ENCODE results near the gene CEP97. TPM values are rescaled to one million over a fixed set of nuclear protein-coding genes. Genes with fewer than 3 reads are reported as not detected.
"Not testable (repeated sequence)": the region's sequence is repeated elsewhere in the genome, so short reads cannot be mapped to it uniquely, and the experiment has no call there.

Gene CEP97
- 10 to 100 TPM; 18.1 to 20.0 TPM for total RNA-seq

- H3K4me1 Mint-ChIP-seq, result peaks cover 46% of the 10 kb centered on the region
Observed at GRCh38 chr3:101724329-101725193, at the start of gene CEP97. Gene CEP97, plus strand, starts transcription at chr3:101724614. Its CDS starts 63 bp downstream, at chr3:101724677.

GRCh38 chr3:101675709-101676215, 48.7 kb upstream of the CEP97 start:
- Mint-ChIP-seq H3K36me3 (ENCODE audit: low read depth) (peaks cover 50% of the 10 kb centered on the region), H3K27ac (peak overlapping the region; percentile 91), H3K27me3 (no peaks in the 10 kb centered on the region), H3K9me3 (ENCODE audit: low read depth) (no peaks in the 10 kb centered on the region), H3K4me1 (peaks cover 46% of the 10 kb centered on the region), H3K4me3 (peak overlapping the region; percentile 94)
- ChIA-PET POLR2A (interaction anchor here (0.6 to 3.5 kb wide), 10 partner anchors 10 to 455 kb away, joined by 3 to 34 read pairs (median 4); partner anchors contain the start of genes CEP97, NXPE3, PCNP and RPL24), CTCF (interaction anchor here (0.7 to 6.9 kb wide), 5 partner anchors 12 to 553 kb away, joined by 3 to 56 read pairs (median 6); partner anchors contain the start of genes PCNP and RPL24)
- ATAC-seq, result no peak
- no peak for DNase-seq
- intact Hi-C loops (cut with DNase I, micrococcal nuclease), result loop anchor here (1.0 to 5.0 kb wide), 10 partner anchors 31 to 1415 kb away; partner anchors contain the start of genes LNP1 (in 2 of the 2), SENP7 (in 2 of the 2), TOMM70 (in 2 of the 2) and CEP97 (in 1 of the 2)

More at GRCh38 chr3:101724329-101725193, at the start of gene CEP97:
- peak within 1 kb of the TSS; percentile 97 for H3K4me3 Mint-ChIP-seq
- H3K27me3 Mint-ChIP-seq, result no peaks in the 10 kb centered on the region
- H3K9me3 Mint-ChIP-seq (ENCODE audit: low read depth), result no peaks in the 10 kb centered on the region
- intact Hi-C loops (cut with DNase I, micrococcal nuclease), result loop anchor here (1.0 to 5.0 kb wide), 11 partner anchors 29 to 1464 kb away; partner anchors contain the start of genes NXPE3 (in 2 of the 2), RPL24 (in 2 of the 2), NFKBIZ (in 1 of the 2) and PCNP (in 1 of the 2)
- DNase-seq, result peak; percentile 95
- H3K36me3 Mint-ChIP-seq (ENCODE audit: low read depth), result peaks cover 13% of the 10 kb centered on the region
- peak; percentile 93 for ATAC-seq
- ChIA-PET CTCF (interaction anchor here (0.8 to 1.4 kb wide), 9 partner anchors 9 to 586 kb away, joined by 3 to 6 read pairs (median 4); partner anchors contain the start of genes NXPE3, PCNP and ZBTB11), POLR2A (interaction anchor here (0.6 to 2.4 kb wide), 8 partner anchors 39 to 349 kb away, joined by 3 to 20 read pairs (median 6); partner anchors contain the start of genes NFKBIZ, NXPE3, RPL24 and ZBTB11)
- peak within 1 kb of the TSS; percentile 97 for H3K27ac Mint-ChIP-seq

- CTCF ChIA-PET, result interaction anchor here (0.8 to 6.9 kb wide), 8 partner anchors 11 to 966 kb away, joined by 3 to 56 read pairs (median 4); partner anchors contain the start of genes CEP97, PCNP and RPL24
- Mint-ChIP-seq H3K9me3 (ENCODE audit: low read depth) (no peaks in the 10 kb centered on the region), H3K27ac (peak overlapping the region; percentile 92), H3K36me3 (ENCODE audit: low read depth) (peaks cover 51% of the 10 kb centered on the region), H3K4me3 (peak overlapping the region; percentile 94), H3K4me1 (peaks cover 51% of the 10 kb centered on the region), H3K27me3 (no peaks in the 10 kb centered on the region)
- peak; percentile 90 for ATAC-seq
- POLR2A ChIA-PET, result interaction anchor here (0.6 to 3.5 kb wide), 9 partner anchors 9 to 455 kb away, joined by 3 to 34 read pairs (median 4); partner anchors contain the start of genes CEP97, NXPE3, PCNP and RPL24
- peak; percentile 97 for DNase-seq
- intact Hi-C loops (cut with DNase I, micrococcal nuclease), result loop anchor here (1.0 to 5.0 kb wide), 10 partner anchors 32 to 1415 kb away; partner anchors contain the start of genes LNP1 (in 2 of the 2), SENP7 (in 2 of the 2), TOMM70 (in 2 of the 2) and CEP97 (in 1 of the 2)
Observed at GRCh38 chr3:101676216-101676764, 48.1 kb upstream of the CEP97 start.

GRCh38 chr3:101676765-101677435, 47.5 kb upstream of the CEP97 start, which contains the start of gene ZBTB11:
Gene ZBTB11, minus strand, starts transcription at chr3:101677132. Its CDS starts 218 bp downstream, at chr3:101676914.
- H3K9me3 Mint-ChIP-seq (ENCODE audit: low read depth), result no peaks in the 10 kb centered on the region
- ChIA-PET CTCF (interaction anchor here (0.7 to 6.9 kb wide), 10 partner anchors 10 to 966 kb away, joined by 3 to 56 read pairs (median 4); partner anchors contain the start of genes CEP97, PCNP, RPL24 and TRMT10C), POLR2A (interaction anchor here (0.6 to 3.5 kb wide), 8 partner anchors 9 to 429 kb away, joined by 4 to 34 read pairs (median 6); partner anchors contain the start of genes CEP97, NXPE3, PCNP and RPL24)
- intact Hi-C loops (cut with DNase I, micrococcal nuclease), result loop anchor here (1.0 to 5.0 kb wide), 12 partner anchors 9 to 1416 kb away; partner anchors contain the start of genes CEP97 (in 2 of the 2), LNP1 (in 2 of the 2), PCNP (in 2 of the 2) and RPL24 (in 2 of the 2)
- H3K27ac Mint-ChIP-seq, result peak within 1 kb of the TSS; percentile 92
- peaks cover 52% of the 10 kb centered on the region for H3K4me1 Mint-ChIP-seq
- H3K27me3 Mint-ChIP-seq, result no peaks in the 10 kb centered on the region
- H3K36me3 Mint-ChIP-seq (ENCODE audit: low read depth), result peaks cover 53% of the 10 kb centered on the region
- H3K4me3 Mint-ChIP-seq, result peak within 1 kb of the TSS; percentile 94
- DNase-seq (peak; percentile 100), ATAC-seq (peak; percentile 78)

- intact Hi-C loops (cut with DNase I, micrococcal nuclease), result loop anchor here (1.0 to 5.0 kb wide), 9 partner anchors 9 to 1417 kb away; partner anchors contain the start of genes LNP1 (in 2 of the 2), RPL24 (in 2 of the 2), SENP7 (in 2 of the 2) and TOMM70 (in 2 of the 2)
- Mint-ChIP-seq H3K4me3 (peak overlapping the region; percentile 94), H3K27ac (peak overlapping the region; percentile 92), H3K9me3 (ENCODE audit: low read depth) (no peaks in the 10 kb centered on the region), H3K4me1 (peaks cover 56% of the 10 kb centered on the region), H3K36me3 (ENCODE audit: low read depth) (peaks cover 59% of the 10 kb centered on the region), H3K27me3 (no peaks in the 10 kb centered on the region)
- ChIA-PET POLR2A (interaction anchor here (0.6 to 3.5 kb wide), 7 partner anchors 8 to 428 kb away, joined by 3 to 34 read pairs (median 5); partner anchors contain the start of genes CEP97, NXPE3 and RPL24), CTCF (interaction anchor here (0.6 to 6.9 kb wide), 7 partner anchors 10 to 259 kb away, joined by 3 to 56 read pairs (median 4); partner anchors contain the start of genes CEP97, PCNP, RPL24 and TRMT10C)
- no peak for ATAC-seq
- peak; percentile 26 for DNase-seq
Observed at GRCh38 chr3:101677436-101678286, 46.8 kb upstream of the CEP97 start.

- POLR2A ChIA-PET, result interaction anchor here (0.7 kb wide), 1 partner anchor 401 kb away, joined by 6 read pairs; no protein-coding TSS in a partner anchor
- not testable (repeated sequence) for H3K27me3 Mint-ChIP-seq; H3K27ac Mint-ChIP-seq; ATAC-seq; H3K4me3 Mint-ChIP-seq; DNase-seq; H3K9me3 Mint-ChIP-seq (ENCODE audit: low read depth)
- H3K4me1 Mint-ChIP-seq, result peaks cover 51% of the 10 kb centered on the region
- CTCF ChIA-PET, result interaction anchor here (4.1 to 6.9 kb wide), 2 partner anchors 9 to 105 kb away, joined by 20 to 56 read pairs; partner anchors contain the start of genes PCNP and RPL24
- H3K36me3 Mint-ChIP-seq (ENCODE audit: low read depth), result peaks cover 67% of the 10 kb centered on the region
- intact Hi-C loops (cut with DNase I, micrococcal nuclease), result loop anchor here in 1 of 2 experiments (5.0 kb wide), 1 partner anchor 167 kb away; the partner anchor contains the start of gene SENP7
Observed at GRCh38 chr3:101678837-101679236, 45.6 kb upstream of the CEP97 start.

GRCh38 chr3:101680466-101680865, 43.9 kb upstream of the CEP97 start:
- peaks cover 44% of the 10 kb centered on the region for H3K4me1 Mint-ChIP-seq
- peak overlapping the region; percentile 60 for H3K27ac Mint-ChIP-seq

GRCh38 chr3:101685050-101685400, 39.4 kb upstream of the CEP97 start:
- peak overlapping the region; percentile 99 for H3K27ac Mint-ChIP-seq
- POLR2A ChIA-PET, result interaction anchor here (0.6 to 3.4 kb wide), 7 partner anchors 8 to 1284 kb away, joined by 3 to 34 read pairs (median 6); partner anchors contain the start of genes CEP97, PCNP, TOMM70 and ZBTB11
- DNase-seq (no peak), ATAC-seq (no peak)
- peaks cover 45% of the 10 kb centered on the region for H3K4me1 Mint-ChIP-seq
- no peaks in the 10 kb centered on the region for H3K27me3 Mint-ChIP-seq
- CTCF ChIA-PET, result interaction anchor here (0.6 to 8.5 kb wide), 3 partner anchors 9 to 441 kb away, joined by 3 to 56 read pairs (median 3); partner anchors contain the start of genes NXPE3 and ZBTB11
- H3K36me3 Mint-ChIP-seq (ENCODE audit: low read depth), result peaks cover 58% of the 10 kb centered on the region
- H3K4me3 Mint-ChIP-seq, result peak overlapping the region; percentile 100
- intact Hi-C loops (cut with DNase I, micrococcal nuclease), result loop anchor here in 1 of 2 experiments (5.0 kb wide), 2 partner anchors 252 to 852 kb away; no protein-coding TSS in a partner anchor
- no peaks in the 10 kb centered on the region for H3K9me3 Mint-ChIP-seq (ENCODE audit: low read depth)

More at GRCh38 chr3:101680466-101680865, 43.9 kb upstream of the CEP97 start:
- Mint-ChIP-seq H3K36me3 (ENCODE audit: low read depth) (peaks cover 69% of the 10 kb centered on the region), H3K4me3 (no peak overlapping the region), H3K9me3 (ENCODE audit: low read depth) (no peaks in the 10 kb centered on the region), H3K27me3 (no peaks in the 10 kb centered on the region)
- ChIA-PET POLR2A (interaction anchor here (1.0 to 2.4 kb wide), 2 partner anchors 44 to 107 kb away, joined by 3 to 7 read pairs; partner anchors contain the start of genes CEP97 and PCNP), CTCF (interaction anchor here (0.8 kb wide), 1 partner anchor 10 kb away, joined by 3 read pairs; no protein-coding TSS in a partner anchor)
- ATAC-seq (no peak), DNase-seq (no peak)
- intact Hi-C loops (cut with DNase I, micrococcal nuclease), result no loop called here

All from activated CD4-positive, alpha-beta T cell treated with anti-CD3 and anti-CD28 coated beads for 36 hours (primary cell).